RPMI8226 (cell line): Measurements from ENCODE around the gene MYH9.
A peak's percentile ranks its signal among the peaks of the same experiment; 100 is the strongest.
"Not testable (repeated sequence)": the region's sequence is repeated elsewhere in the genome, so short reads cannot be mapped to it uniquely, and the experiment has no call there.

ENCODE experiments used
- DNase-seq: peaks from one replicate; pipeline ENCODE4 v3.0.0-alpha.2; 2015

MYH9 gene

DNA sequence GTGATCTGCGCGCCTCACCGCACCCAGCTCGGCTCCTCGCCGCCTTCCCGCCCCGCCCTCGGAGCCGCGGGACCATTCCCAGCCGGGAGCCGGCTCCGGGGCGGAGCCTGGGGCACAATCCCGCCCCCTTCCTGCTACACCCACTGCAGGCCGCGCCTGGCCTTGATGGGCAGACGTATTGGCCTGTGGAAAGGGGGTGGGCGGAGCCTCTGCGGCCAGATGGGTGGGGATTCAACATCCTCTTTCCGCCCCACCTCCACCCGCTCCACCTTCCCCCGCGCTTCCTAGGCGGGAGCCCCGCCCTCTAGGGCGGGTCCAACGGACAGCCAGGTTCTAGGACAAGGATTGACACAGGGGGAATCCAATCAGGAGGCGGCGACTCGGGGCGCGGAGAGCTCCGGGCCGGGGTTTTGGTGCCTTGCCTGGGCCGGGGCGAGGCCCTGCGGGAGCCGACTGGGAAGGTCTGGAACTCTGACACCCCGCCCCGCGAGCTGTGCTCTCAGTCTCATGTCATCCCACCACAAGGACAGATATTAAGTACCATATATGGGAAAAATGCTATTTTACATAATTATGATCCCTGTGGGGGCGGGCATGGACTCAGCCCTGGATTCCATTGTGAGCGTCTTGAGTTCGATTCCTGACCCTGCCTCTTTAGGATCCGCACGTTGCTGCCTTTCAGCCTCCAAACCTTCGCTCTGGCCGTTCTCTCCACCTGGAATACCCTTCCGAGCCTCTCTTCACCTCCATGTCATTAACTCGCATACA lies at the start of gene MYH9:
Gene MYH9 (minus strand): TSS at position 9 of the 768 bp plus-strand sequence. CDS start 38,731 bp downstream, outside the sequence.
- peak; percentile 99 for DNase-seq

DNA sequence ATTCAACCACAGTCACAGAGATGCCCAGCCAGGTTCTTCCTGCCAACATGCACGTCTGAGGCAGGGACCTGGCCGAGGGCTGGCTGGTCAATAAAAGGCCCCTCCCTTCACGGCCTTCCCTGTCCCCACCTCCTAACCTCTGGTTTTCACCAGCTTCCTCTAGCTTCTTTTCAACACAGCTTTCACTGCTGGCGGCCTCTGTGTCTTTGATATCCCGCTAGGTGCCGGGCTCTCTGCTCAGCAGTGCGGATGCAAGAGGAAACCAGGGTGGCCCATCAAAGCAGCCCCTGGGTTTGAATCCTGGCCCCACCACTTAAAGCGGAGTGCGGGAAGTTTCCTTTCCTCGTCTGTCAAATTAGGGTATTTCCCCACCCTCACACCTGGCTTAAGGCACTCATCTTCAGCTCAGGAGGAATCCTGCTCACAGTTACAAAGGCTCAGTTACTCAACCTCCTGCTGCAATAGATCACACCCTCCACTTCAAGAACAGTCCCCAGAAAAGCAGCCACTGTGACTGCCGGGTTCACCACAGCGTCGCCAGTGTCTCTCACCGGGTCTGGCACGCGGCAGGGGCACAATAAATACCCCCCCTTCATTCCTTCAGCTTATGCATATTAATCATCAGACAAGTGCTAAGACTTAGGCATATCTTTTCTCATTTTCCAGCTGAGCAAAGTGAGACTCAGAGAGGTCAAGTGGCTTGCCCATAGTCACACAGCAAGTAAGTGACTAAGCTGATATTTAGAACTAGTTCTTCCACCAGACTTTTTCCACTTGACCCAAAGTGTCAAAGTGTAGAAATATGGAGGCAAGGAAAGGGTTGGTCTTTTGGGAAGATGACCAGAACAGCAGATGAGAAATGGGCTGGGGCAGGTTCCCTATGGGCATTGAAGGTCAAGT lies 48.0 kb upstream of the MYH9 start:
- peak; percentile 80 for DNase-seq

DNA sequence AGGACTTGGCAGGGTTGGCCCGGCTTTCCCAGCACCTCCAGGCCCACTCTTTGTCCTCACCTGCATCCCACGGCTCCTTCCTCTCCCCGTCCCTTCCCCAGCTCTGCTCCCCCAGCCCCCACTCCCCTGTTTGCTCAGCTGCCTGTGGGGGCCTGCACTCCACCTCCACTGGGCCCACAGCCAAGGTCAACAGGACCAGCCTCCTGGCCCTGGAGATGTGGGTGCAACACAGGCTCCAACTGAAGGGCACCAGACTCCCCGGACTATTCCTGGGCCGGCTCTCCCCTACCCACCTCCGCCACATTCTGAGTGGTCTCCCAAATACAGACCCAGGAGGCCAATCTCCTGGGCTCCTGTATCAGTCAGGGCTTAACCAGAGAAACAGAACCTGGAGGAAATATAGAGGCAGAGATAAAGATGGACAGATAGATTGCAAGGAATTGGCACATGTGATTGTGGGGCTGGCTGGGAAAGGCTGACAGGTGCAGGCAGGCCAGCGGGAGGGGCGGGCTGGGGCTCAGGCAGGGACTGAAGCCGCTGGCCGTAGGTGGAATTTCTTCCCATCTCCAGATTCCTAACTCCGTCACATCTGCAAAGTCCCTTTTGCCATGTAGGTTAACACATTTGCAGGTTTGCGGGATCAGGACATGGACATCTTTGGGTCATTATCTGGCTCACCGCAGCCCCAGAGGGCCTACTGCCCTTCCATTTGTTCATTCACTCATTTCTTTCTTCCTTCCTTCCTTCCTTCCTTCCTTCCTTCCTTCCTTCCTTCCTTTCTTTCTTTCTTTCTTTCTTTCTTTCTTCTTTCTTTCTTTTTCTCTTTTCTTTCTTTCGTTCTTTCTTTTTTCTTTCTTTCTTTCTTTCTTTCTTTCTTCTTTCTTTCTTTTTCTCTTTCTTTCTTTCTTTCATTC lies 45.8 kb upstream of the MYH9 start:
- DNase-seq, result peak; percentile 28

DNA sequence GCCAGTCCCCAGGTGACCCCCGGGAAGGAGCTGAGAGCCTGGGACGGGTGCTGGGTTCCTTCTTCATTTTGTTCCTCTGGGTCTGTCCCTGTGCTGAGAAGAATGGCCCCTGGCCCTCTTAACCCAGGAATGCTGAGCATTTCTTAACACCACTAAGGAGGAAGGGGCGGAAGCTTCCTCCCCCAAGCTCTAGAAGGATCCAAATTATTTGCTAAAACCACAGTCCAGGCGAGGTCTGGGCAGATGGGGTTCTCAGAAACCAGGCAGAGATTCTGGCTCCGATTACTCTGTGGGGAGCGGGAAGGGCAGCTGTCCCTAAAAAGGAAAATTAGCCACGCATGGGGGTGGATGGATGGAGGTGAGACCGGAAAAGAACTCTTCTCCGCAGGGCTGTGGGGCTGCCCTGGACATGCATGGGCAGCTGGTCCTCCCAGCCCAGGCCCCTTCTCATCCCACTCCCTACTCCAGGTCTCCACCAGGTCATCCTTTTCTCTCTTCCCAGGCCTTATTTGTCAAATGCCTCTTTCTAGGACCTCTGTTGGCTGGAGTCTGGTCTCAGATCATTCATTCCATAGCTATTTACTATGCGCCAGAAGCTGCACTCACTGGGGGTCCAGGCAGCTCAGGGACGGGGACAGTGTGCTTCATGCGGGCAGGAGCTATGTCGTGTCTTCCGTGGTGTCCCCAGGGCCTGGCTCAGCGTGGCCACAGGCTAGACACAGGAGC lies 45.0 kb upstream of the MYH9 start:
- no peak for DNase-seq

DNA sequence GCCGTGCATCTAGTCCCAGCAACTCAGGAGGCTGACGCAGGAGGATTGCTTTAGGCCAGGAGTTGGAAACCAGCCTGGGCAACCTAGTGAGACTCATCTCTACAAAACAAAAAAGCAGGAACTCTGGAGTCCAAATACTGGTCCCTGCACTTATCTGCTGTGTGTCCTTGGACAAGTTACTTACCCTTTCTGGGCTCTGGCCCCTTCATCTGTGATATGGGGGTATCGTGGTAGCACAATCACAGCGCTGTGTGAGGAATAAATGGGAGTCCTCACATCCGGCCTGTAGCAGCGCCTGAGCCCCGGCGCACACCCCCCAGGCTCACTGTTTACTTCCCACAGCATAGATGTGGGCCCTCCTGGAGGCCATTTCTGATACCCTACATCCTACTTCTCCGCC lies 44.2 kb upstream of the MYH9 start:
- no peak for DNase-seq

DNA sequence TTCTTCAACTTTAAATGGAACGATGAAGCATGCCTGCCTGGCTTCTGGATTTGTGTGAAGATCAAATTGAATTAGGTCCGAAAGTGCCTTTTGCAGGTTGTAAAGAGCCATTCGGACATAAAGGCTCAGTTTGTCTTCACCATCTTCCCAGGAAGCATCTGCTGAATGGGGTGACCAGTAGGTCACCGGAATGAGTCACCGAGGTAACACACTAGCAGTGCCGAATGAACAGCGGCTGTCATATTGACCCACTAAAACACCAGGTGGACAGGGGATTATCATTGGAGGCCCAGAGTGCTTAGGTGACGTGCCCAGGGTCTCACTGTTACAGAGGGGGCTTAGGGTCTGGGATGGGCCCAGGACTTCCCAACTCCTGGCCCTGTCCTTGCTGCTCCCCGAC lies 43.1 kb upstream of the MYH9 start:
- DNase-seq, result no peak

DNA sequence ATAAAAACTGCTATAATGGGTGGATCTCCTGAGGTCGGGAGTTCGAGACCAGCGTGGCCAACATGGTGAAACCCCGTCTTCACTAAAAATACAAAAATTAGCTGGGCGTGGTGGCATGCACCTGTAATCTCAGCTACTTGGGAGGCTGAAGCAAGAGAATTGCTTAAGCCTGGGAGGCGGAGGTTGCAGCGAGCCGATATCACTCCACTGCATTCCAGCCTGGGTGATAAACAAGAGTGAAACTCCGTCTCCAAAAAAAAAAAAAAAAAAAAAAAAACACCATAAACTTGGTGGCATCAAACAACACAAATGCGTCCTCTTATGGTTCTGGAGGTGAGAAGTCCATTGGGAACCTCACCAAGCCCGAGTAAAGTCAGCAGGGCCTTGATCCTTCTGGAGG lies 40.2 kb upstream of the MYH9 start:
- not testable (repeated sequence) for DNase-seq

DNA sequence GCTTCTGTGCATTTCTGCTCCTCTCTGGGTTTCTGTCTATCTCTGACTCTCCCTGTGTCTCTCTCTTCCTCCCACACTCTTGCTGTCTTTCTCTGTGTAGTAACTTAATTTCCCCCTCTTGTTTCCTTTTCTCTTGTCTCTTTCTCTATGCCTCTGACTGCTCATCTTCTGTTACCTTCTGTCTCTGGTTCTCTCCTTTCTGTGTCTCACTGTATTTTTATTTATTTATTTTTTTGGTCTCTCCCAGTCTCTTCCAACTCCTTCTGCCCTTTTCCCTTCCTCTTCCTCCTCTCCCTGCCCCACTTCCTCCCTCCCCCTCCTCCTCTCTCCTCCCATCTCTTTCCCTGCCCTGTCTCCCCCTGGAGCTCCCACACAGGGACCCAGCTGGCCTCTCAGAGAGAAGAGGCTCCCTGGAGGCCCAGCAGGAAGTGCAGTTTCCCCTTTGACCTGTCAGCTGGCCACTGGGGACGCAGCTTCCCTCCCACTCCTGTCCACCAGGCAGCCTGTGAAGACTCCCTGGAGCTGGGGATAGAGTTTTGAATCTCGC lies 38.3 kb upstream of the MYH9 start:
- DNase-seq, result no peak

DNA sequence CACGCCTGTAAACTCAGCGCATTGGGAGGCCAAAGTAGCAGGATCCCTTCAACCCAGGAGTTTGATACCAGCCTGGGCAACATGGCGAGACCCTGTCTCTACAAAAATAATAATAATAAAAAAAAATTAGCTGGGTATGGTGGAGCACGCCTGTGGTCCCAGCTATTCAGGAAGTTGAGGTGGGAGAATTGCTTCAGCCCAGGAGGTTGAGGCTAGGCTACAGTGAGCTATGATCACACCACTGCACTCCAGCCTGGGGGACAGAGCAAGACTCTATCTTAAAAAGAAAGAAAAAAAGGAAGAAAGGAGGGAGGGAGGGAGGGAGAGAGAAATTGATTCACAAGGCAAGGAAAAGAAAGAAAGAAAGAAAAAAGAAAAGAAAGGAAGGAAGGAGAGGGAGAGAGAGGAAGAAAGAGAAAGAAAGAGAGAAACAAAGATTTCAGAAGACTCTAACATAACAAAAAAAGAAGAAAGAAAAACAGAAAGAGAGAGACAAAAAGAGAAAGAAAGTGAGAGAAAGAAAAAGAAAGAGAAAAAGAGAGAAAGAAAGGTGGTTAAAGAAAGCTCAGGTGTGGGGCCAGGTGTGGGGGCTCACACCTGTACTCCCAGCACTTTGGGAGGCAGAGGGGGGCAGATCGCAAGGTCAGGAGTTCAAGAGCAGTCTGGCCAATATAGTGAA lies 37.3 kb upstream of the MYH9 start:
- DNase-seq, result no peak

DNA sequence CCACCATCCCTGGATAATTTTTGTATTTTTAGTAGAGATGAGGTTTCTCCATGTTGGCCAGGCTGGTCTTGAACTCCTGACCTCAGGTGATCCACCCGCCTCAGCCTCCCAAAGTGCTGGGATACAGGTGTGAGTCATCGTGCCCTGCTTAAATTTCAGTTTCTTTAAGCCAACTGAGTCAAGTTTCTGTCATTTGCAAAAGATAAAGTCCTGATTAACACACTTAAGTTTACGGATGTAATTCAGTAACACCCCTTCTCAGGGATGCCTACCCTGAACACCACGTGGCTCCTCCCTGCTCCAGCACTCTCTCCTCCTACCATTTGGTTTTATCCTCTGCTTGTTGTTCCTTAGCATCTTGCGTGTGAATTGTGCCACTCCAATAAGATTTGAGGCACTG lies 36.7 kb upstream of the MYH9 start:
- DNase-seq, result not testable (repeated sequence)

DNA sequence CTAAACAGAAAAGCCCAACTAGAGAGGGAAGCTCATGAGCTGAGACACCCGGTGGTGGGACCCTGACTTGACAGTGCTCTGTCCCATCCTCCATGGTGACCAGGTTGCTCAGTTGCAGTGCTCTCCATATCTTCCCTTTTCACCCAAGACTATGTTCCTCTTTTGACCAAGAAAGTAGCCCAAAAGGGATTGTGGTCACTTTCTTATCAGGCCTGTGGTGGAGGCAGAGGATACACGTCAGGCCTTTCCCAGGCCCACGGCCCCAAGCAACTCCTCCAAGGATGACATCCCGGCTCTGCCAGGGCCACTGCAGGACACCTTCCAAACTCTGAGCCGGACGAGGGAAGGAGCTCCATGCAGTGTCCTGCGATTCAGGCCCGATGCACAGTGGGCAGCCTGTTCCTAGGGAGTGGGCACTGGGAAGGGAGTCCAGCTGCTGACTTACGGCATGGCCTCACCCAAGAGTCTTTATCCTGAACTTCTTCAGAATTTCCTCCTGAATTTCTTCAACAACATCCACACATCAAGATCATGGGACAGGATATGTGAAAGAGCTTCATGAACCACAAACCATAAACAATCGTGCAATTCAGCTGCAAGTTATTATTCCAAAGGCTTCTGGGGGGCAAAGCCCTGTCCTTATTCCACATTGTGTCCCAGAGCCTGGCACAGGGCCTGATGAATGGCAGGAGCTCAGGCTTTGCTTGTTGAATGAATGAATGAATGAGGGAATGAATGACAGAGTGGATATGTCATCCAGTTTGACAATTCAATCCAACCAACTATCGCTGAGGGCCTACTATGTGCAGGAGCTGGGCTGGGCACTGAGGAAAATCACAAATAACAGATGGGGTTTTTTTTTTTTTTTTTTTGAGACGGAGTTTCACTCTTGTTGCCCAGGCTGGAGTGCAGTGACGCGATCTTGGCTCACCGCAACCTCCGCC lies 36.0 kb upstream of the MYH9 start:
- DNase-seq, result no peak

DNA sequence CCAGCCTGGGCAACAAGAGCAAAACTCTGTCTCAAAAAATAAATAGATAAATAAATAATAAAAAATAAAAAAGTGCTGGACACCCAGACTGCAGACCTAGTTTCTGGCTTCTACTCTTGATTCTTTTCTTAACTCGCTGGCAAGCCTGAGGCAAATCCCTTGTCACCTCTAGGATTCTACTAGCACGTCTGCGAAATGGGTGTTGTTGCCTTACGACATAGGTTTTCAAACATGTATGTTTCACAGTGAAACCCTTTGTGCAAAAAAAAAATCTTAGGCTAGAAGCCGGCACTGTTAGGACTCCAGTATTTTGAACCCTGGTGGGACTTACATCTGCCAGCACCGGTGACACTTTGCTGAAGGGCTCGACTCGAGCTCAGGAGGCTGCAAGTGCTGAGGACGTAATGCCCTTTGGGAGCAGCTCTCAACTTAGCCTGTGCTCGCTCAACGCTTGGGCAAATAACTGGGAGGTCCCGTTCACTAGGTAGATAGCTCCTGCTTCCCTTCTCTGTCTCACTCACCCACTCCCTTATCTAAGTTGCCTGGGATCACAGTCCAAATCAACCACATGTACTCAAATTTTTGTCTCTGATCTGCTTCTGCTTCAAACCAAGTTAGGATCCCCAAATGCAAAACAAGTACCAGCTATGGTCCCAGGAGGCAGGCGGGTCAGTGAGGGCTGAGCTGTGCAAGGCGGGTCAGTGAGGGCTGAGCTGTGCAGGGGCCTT lies 34.7 kb upstream of the MYH9 start:
- DNase-seq, result no peak

DNA sequence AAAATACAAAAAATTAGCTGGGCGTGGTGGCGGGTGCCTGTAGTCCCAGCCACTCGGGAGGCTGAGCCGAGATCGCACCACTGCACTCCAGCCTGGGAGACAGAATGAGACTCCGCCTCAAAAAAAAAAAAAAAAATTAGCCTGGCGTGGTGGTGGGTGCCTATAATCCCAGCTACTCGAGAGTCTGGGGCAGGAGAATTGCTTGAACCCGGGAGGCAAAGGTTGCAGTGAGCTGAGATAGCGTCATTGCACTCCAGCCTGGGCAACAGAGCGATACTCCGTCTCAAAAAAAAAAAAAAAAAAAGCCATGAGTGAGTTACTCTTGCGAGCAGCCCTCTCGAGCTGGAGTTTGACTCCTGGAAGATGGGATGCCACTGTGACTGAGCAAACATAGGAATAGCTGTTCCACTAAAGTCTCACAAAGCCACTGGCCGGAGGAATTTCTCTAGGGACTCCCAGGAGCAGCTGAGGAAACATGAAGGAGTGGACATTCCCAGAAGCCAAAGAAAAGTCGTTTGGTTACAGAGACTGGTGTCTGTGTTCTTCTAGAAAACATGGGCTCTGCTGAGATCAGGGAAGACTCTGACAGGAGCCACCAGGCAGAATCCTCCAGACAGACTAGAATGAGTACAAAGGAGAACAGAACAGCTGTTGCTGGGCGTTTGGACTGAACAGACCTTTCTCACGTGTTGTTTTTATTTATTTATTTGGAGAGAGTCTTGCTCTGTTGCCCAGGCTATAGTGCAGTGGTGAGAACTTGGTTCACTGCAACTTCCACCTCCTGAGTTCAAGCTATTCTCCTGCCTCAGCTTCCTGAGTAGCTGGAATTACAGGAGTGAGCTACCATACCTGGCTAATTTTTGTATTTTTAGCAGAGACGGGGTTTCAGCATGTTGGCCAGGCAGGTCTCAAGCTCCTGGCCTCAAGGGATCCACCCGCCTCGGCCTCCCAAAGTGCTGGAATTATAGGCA lies 32.4 kb upstream of the MYH9 start:
- no peak for DNase-seq

DNA sequence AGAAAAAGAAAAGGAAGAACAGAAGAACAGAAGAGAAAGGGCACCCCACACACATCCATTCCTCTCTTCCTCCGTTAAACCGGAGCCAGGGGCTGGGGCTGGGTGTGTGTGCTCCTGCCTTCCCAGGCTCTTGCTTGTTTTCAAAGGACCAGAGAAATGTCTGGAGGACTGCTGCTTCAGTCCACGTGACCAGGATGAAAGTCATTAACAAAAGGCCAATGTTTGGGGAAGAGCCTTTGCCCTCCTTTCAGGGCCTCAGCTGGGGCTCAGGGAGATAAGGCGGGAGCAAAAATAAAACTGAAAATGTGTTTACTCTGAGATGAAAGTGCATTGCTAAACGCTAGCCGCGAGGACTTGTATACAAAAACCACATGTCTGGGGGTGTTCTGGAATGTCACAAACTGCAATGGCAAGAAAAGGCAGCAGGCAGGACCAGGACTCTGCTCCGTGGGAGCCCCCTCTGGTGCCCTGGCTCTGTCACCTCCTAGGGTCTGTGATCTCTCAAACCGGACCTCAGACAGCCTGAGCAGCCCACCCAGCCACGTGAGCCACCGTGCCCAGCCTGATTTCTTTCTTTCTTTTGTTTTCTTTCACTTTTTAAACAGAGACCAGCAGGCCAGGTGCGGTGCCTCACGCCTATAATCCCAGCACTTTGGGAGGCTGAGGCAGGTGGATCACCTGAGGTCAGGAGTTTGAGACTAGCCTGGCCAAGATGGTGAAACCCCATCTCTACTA lies 31.6 kb upstream of the MYH9 start:
- peak; percentile 74 for DNase-seq

DNA sequence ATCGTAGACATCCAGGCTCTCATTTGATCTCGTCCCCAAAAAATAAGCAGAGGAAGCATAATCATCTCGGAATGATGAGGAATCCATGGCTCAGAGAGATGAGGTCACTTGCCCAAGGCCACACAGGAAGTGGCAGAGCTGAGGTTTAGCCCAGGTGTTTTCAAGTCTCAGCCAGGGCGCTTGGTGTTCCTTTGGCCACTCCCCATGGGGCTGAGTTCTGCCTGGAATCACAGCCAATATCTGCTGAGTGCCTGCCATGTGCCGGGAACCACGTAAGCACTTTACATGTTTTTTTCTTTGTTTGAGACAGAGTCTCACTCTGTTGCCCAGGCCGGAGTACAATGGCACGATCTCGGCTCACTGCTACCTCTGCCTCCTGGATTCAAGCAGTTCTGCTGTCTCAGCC lies 29.5 kb upstream of the MYH9 start:
- DNase-seq, result peak; percentile 96

DNA sequence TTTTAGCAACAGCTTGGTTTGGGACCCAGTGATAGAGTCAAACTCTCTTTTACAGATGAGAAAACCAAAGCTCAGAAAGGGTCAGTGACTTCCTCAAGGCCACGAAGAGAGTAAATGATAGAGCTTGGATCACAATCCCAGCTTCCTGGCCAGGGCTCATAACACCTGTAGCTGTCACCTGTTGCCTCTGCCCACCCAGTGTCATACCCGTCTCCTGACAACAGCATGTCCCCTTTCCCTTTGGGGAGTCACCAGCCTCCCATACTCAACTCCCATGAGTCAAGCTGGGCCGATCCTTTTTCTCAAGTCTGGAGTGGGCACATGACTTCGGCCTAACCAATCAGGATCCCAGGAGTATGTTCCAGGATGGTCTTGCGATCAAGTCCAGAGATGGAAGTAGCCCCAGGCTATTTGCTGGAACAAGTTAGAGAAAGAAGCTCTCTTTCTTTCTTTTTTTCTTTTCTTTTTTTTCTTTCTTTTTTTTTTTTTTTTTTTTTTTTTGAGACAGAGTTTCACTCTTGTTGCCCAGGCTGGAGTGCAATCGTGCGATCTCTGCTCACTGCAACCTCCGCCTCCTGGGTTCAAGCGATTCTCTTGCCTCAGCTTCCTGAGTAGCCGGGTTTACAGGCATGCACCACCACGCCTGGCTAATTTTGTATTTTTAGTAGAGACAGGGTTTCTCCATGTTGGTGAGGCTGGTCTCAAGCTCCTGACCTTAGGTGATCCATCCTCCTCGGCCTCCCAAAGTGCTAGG lies 27.8 kb upstream of the MYH9 start:
- no peak for DNase-seq
